Measurements from ENCODE around the gene SPATA19. TPM values are rescaled to one million over a fixed set of nuclear protein-coding genes. Genes with fewer than 3 reads are reported as not detected.

The SPATA19 gene
- total and polyA plus RNA-seq, 2 of the 13 experiments (the other 11 are each of a cell fraction or from before 2014, with no cell fraction given), result not detected

GRCh38 chr11:133795088-133795487, 50.2 kb downstream of the SPATA19 start:
- Histone ChIP-seq H3K27me3 (ENCODE audit: control insufficient read depth in 1 of 2, insufficient read depth in 2 of 2, low read length in 2 of 2) (no peaks in the 10 kb centered on the region; a peak in 1 of 5 replicates), H3K4me2 (ENCODE audit: low read depth, low read length) (no peak overlapping the region), H3K27ac (ENCODE audit: extremely low read length, insufficient read depth, low read length) (no peak overlapping the region), H2AFZ (ENCODE audit: low read length) (no peak overlapping the region), H4K20me1 (ENCODE audit: insufficient read depth, low read length) (no peaks in the 10 kb centered on the region), H3K9me3 (ENCODE audit: low read length) (peaks cover 35% of the 10 kb centered on the region; the same call in 1 of the 2 replicates), H3K9ac (ENCODE audit: insufficient read depth, low read depth, low read length) (no peak overlapping the region), H3K36me3 (replicated peaks in 1 of 2; ENCODE audit: control insufficient read depth in 1 of 2, insufficient read depth in 2 of 2, low read length in 2 of 2) (no peaks in the 10 kb centered on the region), H3K4me3 (replicated peaks in 1 of 3; ENCODE audit: insufficient read depth in 1 of 3, low read depth in 2 of 3, low read length in 3 of 3) (no peak overlapping the region), H3K79me2 (ENCODE audit: insufficient read depth, low read length) (no peaks in the 10 kb centered on the region), H3K4me1 (ENCODE audit: insufficient read depth, low read length) (no peaks in the 10 kb centered on the region)
- DNase-seq (ENCODE audit: low spot score) (no peak), FAIRE-seq (no peak), ATAC-seq (no peak)
- TF ChIP-seq ZFYVE20 (CRISPR knock-in tag; IDR thresholded peaks at IDR 0.05; ENCODE audit: borderline replicate concordance, low read depth) (no peak), ATF6 (CRISPR knock-in tag; conservative IDR thresholded peaks at IDR 0.05) (no peak), SP1 (IDR thresholded peaks at IDR 0.05) (no peak), SP1 (CRISPR knock-in tag; IDR thresholded peaks at IDR 0.05) (no peak), POGZ (CRISPR knock-in tag; IDR thresholded peaks at IDR 0.05) (no peak), GABPB1 (CRISPR knock-in tag; IDR thresholded peaks at IDR 0.05) (no peak), MAFK (conservative IDR thresholded peaks at IDR 0.05 in 1 of 2, IDR thresholded peaks at IDR 0.05 in 1 of 2; ENCODE audit: low read length in 2 of 2) (no peak), MAFG (CRISPR knock-in tag; IDR thresholded peaks at IDR 0.05) (no peak), ZNF616 (CRISPR knock-in tag; IDR thresholded peaks at IDR 0.05; ENCODE audit: low read depth) (no peak), ZC3H13 (CRISPR knock-in tag; IDR thresholded peaks at IDR 0.05) (no peak), ZMYM3 (CRISPR knock-in tag; IDR thresholded peaks at IDR 0.05) (no peak), ZNF121 (CRISPR knock-in tag; IDR thresholded peaks at IDR 0.05) (no peak), ETV6 (CRISPR knock-in tag; conservative IDR thresholded peaks at IDR 0.05) (no peak), ZBTB34 (CRISPR knock-in tag; IDR thresholded peaks at IDR 0.05) (no peak), ZNF691 (CRISPR knock-in tag; IDR thresholded peaks at IDR 0.05; ENCODE audit: borderline replicate concordance, low read depth) (no peak), CREB1 (IDR thresholded peaks at IDR 0.05) (no peak), CREB1 (CRISPR knock-in tag; IDR thresholded peaks at IDR 0.05) (no peak), ZNF383 (CRISPR knock-in tag; IDR thresholded peaks at IDR 0.05; ENCODE audit: borderline replicate concordance) (no peak)
- in situ Hi-C loops (cut with HindIII; ENCODE audit: extremely low pct_ligation_motif_present, low pct_unique_long_range_greater_than_20kb) (no loop called here), intact Hi-C loops (cut with micrococcal nuclease; ENCODE audit: unreplicated experiment) (no loop called here)
- ChIA-PET POLR2A (no interaction called here), CTCF (ENCODE audit: low intra/inter-chr PET ratio, low total read pairs) (no interaction called here)
- 0% methylated on average over 2 of the region's 2 CpGs for WGBS (ENCODE audit: low lambda C conversion rate)
- BruUV-seq (replicated peaks), result no TSS peak

Data from HepG2 (cell line).